GM08714 (cell line): ENCODE results near the gene CERS6.
"Not testable (repeated sequence)": the region's sequence is repeated elsewhere in the genome, so short reads cannot be mapped to it uniquely, and the experiment has no call there.

ENCODE experiments used
- H3K4me3 ChIP-seq: fragments of 200-500 bp; sonication (Bioruptor generic); 2 replicates; pipeline ENCODE4 v1.5.1; 2014; ENCODE audit warnings: mild to moderate bottlenecking, low read length, inconsistent platforms
- ZNF274 ChIP-seq: IDR thresholded peaks from 2 replicates; pipeline ENCODE4 v1.6.1; 2012; ENCODE audit warnings: mild to moderate bottlenecking, low read depth, low read length

CERS6 gene

GRCh38 chr2:168660870-168661862 lies 205.1 kb downstream of the CERS6 start:
- TF ChIP-seq ZNF274 = no peak
- H3K4me3 ChIP-seq = no peak overlapping the region

DNA sequence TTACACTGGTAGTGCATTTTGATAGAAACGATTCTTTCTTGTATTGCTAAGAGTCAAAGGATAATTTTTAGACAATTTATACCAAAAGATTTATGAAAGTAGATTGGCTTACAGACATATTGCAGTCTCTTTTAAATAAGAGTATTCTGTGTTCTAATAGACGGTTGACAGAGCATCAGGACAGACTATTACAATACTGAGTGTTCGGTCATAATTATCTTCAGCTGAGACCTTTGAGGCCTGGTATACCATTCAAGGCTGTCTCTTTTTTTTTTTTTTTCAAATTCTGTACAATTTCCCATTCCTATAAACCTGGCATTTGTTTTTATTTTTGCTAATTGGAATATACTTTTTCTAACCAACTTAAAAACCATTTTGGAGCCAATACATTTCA lies 205.8 kb downstream of the CERS6 start:
- H3K4me3 ChIP-seq = no peak overlapping the region
- no peak for TF ChIP-seq ZNF274

DNA sequence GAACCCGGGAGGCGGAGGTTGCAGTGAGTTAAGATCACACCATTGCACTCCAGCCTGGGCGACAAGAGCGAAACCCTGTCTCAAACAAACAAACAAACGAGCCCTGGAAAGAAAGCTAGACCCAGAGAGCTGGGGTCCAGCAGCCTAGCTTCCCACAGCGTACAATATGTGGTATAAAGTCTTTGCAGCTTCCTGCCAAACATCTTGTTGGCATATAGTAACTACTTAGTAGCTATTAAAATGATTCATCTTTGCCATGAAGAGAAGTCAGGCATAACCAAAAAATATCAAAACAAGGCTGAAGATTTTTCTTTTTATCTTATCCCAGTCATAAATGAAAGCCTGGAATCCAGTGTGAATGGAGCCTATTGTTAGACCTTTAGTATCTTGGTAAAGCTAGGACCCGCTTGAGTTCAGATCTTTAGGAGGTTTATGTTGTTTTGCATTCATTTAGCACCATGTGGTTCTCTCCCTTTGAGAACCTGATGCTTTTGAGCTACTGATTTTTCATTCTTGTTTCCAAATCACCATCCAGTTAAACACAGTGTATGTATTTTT lies 206.7 kb downstream of the CERS6 start:
- no peak overlapping the region for H3K4me3 ChIP-seq
- no peak for TF ChIP-seq ZNF274

DNA sequence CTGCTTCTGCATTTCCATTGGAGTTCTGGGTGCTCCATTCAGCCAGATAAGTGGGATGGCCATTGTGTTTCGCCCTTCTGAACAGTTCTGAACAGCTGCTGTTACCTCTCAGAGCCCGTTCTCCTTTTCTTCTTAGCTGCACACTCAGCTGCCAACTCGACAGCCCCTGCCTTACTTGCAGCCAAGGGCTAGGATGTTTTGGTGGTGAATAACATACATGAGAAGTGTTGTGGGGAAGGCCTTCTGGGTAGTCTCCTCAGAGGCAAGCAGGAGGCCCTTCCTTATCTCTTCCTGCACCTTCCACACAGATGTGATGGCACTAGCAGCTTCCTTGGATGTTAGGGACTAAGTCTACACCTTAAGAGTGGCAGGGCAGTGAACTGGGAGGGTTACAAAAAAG lies 207.9 kb downstream of the CERS6 start:
- TF ChIP-seq ZNF274 = no peak
- no peak overlapping the region for H3K4me3 ChIP-seq

DNA sequence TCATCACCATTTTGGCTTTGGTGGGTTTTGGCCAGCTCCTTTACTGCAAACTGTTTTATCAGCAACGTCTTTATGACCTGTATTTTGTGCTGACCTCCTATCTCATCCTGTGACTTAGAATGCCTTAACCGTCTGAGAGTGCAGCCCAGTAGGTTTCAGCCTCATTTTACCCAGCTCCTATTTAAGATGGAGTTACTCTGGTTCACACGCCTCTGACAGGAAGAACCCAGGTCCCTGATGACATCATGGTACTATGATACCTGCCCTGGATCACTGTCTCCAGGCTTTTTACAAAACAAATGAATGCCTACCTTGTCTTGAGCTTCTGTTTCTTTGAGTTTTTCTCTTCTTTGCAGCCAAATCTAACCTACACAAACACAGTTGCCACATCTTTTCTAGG lies 208.6 kb downstream of the CERS6 start:
- H3K4me3 ChIP-seq = not testable (repeated sequence)

DNA sequence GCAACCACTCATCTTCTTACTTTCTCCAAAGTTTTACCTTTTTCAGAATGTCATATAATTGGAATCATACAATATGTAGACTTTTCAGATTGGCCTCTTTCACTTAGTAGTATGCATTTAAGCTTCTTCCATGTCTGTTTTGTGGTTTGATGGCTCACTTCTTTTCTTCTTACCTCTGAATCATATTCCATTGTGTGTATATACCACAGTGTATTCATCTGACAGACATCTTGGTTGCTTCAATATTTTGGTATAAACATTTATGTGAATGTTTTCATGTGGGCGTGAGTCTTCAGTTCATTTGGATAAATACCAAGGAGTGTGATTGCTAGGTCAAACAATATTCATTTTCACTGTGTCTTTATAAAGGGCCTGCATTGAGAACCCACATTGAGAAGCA lies 210.3 kb downstream of the CERS6 start:
- TF ChIP-seq ZNF274 = no peak
- H3K4me3 ChIP-seq = no peak overlapping the region

- no peak for TF ChIP-seq ZNF274
- no peak overlapping the region for H3K4me3 ChIP-seq
These were observed 211.1 kb downstream of the CERS6 start for GRCh38 chr2:168667156-168667555.

- no peak for TF ChIP-seq ZNF274
- no peak overlapping the region for H3K4me3 ChIP-seq
These were observed 213.1 kb downstream of the CERS6 start for GRCh38 chr2:168669151-168669550.

DNA sequence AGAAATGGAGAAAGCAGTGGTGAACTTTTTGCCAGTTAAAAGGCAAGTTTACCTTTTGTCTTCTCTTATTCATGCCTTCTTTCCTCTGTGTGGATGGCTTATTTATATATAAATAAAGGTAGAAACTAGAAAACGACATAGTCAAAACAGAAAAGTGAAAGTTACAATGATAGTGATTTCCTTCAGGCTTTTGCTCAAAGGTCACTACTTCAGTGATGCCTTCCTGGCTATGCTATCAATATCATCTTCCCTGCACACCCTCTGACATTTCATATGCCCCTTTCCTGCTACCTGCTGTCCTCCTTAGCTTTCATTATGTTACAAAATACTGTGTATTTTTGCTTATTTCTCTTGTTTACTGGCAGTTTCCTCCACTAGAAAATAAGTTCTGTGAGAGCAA lies 214.4 kb downstream of the CERS6 start:
- no peak overlapping the region for H3K4me3 ChIP-seq
- TF ChIP-seq ZNF274 = no peak

DNA sequence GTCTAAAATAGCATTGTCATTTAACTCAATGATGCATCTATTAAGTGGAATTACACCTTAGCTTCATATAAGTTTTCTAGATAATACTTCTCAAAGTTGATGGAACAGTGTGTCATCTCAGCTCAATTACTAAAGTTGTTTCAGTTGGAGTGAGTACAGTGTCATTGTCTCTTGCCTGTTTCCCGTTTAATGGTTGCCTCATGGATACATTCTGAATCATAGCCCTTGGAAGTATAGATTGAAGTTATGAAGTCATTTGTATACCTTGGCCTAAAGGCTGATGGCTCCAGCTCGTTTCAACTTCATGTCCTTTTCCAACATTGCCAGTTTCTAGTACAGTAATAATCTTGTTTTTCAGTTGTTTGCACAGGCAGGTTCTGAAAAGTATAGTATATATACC lies 215.9 kb downstream of the CERS6 start:
- TF ChIP-seq ZNF274 = no peak
- no peak overlapping the region for H3K4me3 ChIP-seq

DNA sequence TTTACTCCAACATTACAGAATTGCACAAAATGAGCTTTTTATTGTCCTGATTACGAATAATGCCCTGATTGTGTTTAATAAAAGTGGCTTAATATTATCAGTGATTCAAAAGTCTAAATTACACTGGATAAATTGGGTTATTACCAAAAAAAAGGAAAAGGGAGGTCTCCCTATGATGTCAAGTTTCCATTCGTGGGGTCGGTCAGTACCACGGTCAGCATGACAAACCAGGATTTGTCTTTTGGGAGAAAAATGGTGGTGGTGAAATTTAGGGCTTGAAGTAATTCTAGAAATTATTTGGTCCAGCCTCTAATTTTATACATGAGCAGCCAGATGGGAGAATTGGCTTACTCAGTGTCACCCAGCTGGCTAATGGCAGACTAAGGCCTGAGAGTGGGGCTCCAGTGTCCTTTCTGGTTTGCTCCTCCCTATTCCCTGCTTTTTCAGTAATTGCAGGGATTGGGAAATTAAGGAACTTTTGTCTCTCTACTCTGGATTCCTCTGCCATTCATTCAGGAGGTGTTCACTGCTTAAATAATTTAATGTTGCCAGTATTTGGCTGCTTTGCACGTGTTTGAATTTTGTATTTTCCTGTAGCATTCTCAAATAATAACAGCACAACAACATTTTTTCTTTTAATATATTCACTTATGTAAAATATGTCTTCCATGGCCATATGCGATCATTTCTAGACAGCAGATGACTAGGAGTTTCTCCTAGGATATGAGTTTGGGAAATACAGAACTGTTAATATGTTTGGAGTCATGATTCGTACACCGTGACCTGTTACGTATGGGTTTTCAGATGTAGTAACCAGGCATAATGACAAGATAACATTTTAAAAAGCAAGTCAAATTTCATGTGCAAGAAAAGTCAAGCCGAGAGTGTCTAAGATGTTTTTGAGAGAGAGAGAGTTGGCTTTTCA lies 217.5 kb downstream of the CERS6 start:
- H3K4me3 ChIP-seq = no peak overlapping the region
- TF ChIP-seq ZNF274 = no peak

DNA sequence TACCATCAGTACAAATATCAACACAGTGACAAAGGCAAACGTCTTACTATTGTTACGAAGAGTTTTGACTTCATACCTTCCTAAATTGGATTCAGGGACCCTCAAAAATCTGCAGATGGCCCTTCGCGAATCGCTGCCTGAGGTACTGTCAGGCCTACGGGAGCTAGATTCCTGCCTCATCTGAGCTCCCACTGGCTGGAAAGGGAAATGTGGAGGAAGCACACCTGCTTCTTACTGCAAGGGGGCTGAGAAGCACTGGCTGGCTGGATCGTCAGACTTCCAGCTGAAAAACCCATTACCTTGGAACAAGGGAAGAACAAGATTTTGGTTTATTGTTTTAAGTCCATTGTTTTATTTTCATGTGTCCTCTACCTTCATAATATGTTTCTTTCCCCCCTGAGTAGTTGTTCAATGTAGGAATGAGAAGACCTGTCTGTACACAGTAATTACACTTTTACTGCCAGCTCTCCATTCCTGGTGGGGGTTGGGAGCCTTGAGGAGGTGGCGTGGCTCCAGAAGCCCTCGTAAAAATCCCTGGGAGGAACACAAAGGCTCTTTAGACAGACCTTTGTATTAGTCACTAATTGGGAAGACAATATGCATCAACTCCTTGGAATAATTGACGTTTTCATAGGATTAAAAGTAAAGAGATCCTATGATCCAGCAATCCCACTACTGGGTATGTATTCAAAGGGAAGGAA lies 222.2 kb downstream of the CERS6 start:
- H3K4me3 ChIP-seq = no peak overlapping the region
- no peak for TF ChIP-seq ZNF274

DNA sequence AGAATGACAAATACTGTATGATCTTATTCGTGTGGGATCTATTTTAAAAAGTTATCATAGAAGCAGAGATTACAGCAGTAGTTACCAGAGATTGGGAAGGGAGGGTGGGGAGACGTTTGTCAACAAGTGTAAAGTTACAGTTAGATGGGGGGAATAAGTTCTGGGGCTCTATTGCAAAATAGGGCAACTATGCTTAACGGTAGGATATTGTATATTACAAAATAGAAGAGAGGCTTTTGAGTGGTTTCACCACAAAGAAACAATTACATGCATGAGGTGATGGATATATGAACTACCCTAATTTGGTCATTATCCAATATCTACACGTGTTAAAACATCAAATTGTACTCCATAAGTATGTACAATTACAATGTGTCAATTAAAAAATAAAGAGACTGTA lies 223.0 kb downstream of the CERS6 start:
- no peak overlapping the region for H3K4me3 ChIP-seq
- no peak for TF ChIP-seq ZNF274
